Subcutaneous abdominal adipose tissue (tissue), 5 donors: ENCODE results near the gene UBAP2L.
"Not testable (repeated sequence)": the region's sequence is repeated elsewhere in the genome, so short reads cannot be mapped to it uniquely, and the experiment has no call there.

Source experiments
- H3K27ac ChIP-seq: one replicate; pipeline ENCODE4 v1.7.0; 2013; ENCODE audit warnings: low read depth, mild to moderate bottlenecking, inconsistent platforms, low read length, moderate library complexity
- H3K27me3 ChIP-seq, 5 donors: one replicate each; pipeline ENCODE4 v1.7.0; 2013; ENCODE audit warnings: low read length in 5 of 5, inconsistent platforms in 1 of 5; ENCODE audit not compliant: control insufficient read depth in 5 of 5, insufficient read depth in 4 of 5
- H3K36me3 ChIP-seq, 5 donors: one replicate each; pipeline ENCODE4 v1.7.0; 2013; ENCODE audit warnings: low read length in 5 of 5; ENCODE audit not compliant: control insufficient read depth in 5 of 5, insufficient read depth in 5 of 5
- H3K4me1 ChIP-seq, 5 donors: one replicate each; pipeline ENCODE4 v1.7.0; 2013; ENCODE audit warnings: low read length in 5 of 5, mild to moderate bottlenecking in 3 of 5, moderate library complexity in 1 of 5; ENCODE audit not compliant: control insufficient read depth in 5 of 5, insufficient read depth in 5 of 5
- H3K4me3 ChIP-seq, 5 donors: one replicate each; pipeline ENCODE4 v1.7.0; 2013; ENCODE audit warnings: low read length in 5 of 5, low read depth in 1 of 5
- H3K9ac ChIP-seq, 5 donors: one replicate each; pipeline ENCODE4 v1.7.0; 2013; ENCODE audit warnings: low read length in 5 of 5, mild to moderate bottlenecking in 4 of 5, moderate library complexity in 3 of 5
- H3K9me3 ChIP-seq, 5 donors: one replicate each; pipeline ENCODE4 v1.7.0; 2013; ENCODE audit warnings: low read length in 5 of 5; ENCODE audit not compliant: control insufficient read depth in 5 of 5
- donor health status: healthy.
- donor health status: healthy.
- donor health status: healthy.
- donor health status: healthy.
- donor health status: healthy.

The UBAP2L gene

DNA sequence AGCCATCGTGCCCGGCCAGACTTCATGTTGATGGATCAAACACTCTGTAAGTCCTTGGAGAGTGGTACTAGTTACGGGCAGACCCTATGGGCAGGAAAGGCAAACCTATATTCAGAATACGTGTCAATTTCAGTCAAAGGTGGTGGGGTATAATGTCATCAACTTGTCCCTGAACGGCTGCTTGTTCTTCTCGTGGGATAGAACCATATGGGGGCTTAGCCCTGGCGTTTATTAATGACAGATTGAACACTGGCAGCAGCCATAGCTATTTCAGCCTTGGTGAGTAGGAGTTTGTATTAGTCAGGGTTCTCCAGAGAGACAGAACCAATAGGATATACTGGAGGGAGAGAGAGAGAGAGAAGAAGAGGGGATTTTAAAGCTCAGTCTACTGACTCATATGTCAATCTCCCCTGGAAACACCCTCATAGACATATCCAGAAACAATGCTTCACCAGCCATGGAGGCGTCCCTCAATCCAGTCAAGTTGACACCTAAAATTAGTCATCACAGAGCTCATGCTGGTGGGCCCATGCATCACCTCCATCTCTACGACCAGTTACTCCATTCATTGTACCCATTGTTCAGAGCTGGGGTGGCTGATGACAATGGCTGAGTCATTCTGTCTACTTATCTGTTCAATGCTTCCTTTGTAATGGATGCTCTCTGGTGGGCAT lies 84.0 kb downstream of the UBAP2L start:
- Histone ChIP-seq H3K27ac (no peak overlapping the region), H3K27me3 (no peaks in the 10 kb centered on the region), H3K36me3 (no peaks in the 10 kb centered on the region), H3K4me3 (no peak overlapping the region), H3K4me1 (no peaks in the 10 kb centered on the region), H3K9ac (no peak overlapping the region), H3K9me3 (no peaks in the 10 kb centered on the region)

DNA sequence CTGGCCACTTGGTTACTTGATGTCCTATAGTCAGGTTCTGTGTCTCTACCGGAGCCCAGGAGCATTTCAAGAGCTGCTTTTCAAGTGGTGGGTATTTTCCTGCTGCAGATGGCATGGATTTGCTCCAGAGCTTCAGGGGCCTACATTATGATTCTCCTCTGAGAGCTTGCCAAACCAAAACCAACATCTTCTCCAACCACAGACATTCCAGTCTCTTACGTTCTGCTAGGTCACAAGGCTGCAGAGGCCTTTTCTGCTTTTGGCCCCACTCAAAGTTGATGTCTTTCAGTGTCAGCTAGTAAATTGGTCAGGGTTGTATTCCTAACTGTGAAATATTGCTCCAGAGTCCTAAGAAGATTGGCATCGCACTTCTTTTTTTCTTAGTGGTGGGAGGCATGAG lies 85.4 kb downstream of the UBAP2L start:
- H3K4me3 ChIP-seq, result no peak overlapping the region
- no peak overlapping the region for H3K27ac ChIP-seq
- H3K9me3 ChIP-seq, result no peaks in the 10 kb centered on the region
- H3K36me3 ChIP-seq, result no peaks in the 10 kb centered on the region
- no peaks in the 10 kb centered on the region for H3K4me1 ChIP-seq
- H3K27me3 ChIP-seq, result no peaks in the 10 kb centered on the region
- H3K9ac ChIP-seq, result no peak overlapping the region

DNA sequence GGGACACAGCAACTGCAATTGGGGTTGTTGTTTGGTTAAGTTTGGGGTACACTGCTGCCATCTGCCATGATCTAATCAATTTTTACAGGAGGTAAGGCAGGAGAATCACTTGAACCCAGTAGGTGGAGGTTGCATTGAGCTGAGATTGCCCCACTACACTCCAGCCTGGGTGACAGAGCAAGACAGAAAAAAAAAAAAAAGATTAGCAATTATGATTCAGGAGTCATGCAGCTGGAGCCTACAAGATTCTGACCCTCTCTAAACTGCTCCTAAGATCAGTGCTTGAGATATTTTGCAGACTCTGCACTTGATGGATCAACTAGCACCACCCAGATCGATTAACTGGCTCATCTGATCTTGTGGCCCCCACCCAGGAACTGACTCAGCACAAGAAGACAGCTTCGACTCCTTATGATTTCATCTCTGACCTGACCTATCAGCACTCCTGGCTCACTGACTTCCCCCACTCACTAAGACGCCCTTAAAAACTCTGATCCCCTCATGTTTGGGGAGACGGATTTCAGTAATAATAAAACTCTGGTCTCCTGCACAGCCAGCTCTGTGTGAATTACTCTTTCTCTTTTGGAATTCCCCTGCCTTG lies 87.0 kb downstream of the UBAP2L start:
- not testable (repeated sequence) for H3K27ac ChIP-seq, H3K4me1 ChIP-seq, H3K27me3 ChIP-seq, H3K4me3 ChIP-seq, H3K9me3 ChIP-seq, H3K9ac ChIP-seq, H3K36me3 ChIP-seq

DNA sequence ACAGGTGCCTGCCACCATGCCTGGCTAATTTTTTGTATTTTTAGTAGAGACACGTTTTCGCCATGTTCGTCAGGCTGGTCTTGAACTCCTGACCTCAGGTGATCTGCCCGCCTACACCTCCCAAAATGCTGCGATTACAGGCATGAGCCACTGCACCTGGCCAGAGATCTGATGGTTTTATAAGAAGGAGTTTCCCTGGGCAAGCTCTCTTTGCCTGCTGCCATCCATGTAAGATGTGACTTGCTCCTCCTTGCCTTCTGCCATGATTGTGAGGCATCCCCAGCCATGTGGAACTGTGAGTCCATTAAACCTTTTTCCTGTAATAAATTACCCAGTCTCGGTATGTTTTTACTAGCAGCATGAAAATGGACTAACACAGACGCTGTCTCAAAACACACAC lies 88.4 kb downstream of the UBAP2L start:
- not testable (repeated sequence) for H3K9ac ChIP-seq, H3K36me3 ChIP-seq, H3K27ac ChIP-seq, H3K4me1 ChIP-seq, H3K27me3 ChIP-seq, H3K4me3 ChIP-seq, H3K9me3 ChIP-seq

- not testable (repeated sequence) for H3K36me3 ChIP-seq, H3K4me3 ChIP-seq, H3K4me1 ChIP-seq, H3K9me3 ChIP-seq, H3K9ac ChIP-seq, H3K27ac ChIP-seq, H3K27me3 ChIP-seq
Measured at GRCh38 chr1:154312229-154313065, 91.7 kb downstream of the UBAP2L start.

DNA sequence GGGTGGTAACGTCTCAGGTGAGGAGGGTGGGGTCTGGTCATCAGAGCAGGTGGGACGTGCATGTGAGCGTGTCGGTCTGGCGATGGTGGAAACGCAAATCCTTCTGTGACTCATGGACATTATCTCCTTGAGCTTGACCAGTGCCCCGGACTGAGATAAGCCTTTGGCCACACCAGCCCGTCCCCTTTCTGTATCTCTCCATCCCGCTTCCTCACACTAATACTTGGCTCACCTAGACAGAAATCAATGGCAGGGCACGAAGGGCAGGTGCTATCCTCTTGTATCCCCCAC lies 92.3 kb downstream of the UBAP2L start:
- Histone ChIP-seq H3K9ac (no peak overlapping the region), H3K9me3 (peaks cover 0 to 9% (median 2%) of the 10 kb centered on the region in 5 donors), H3K27me3 (no peaks in the 10 kb centered on the region), H3K36me3 (no peaks in the 10 kb centered on the region), H3K27ac (no peak overlapping the region), H3K4me3 (no peak overlapping the region), H3K4me1 (no peaks in the 10 kb centered on the region)

DNA sequence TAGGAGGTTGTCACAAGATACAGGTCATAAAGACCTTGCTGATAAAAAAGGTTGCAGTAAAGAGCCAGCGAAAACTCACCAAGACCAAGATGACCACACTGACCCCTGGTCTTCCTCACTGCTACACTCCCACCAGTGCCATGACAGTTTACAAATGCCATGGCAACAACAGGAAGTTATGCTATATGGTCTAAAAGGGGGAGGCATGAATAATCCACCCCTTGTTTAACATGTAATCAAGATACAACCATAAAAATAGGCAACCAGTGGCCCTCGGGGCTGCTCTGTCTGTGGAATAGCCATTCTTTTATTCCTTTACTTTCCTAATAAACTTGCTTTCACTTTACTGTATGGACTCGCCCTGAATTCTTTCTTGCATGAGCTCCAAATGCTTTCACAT lies 93.5 kb downstream of the UBAP2L start:
- not testable (repeated sequence) for H3K36me3 ChIP-seq, H3K9me3 ChIP-seq, H3K27ac ChIP-seq, H3K27me3 ChIP-seq, H3K9ac ChIP-seq, H3K4me3 ChIP-seq, H3K4me1 ChIP-seq

DNA sequence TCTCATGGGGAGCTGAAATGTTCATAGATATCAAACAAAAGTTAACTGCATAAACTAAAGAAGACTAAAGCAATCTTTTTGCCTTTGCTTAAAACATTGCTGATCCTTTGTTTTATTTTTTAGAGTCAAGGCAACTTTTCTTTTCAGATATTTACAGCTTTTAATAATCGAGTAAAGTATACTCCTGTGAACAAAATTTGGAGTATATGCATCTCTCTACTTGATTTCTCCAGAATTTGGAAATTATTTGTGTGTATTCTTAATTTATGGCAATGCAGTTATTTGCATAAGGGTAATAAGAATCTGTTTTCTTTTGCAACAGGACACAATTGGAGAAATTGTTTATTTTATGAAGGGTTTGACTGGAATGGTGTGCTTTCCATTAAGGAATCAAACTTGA lies 95.9 kb downstream of the UBAP2L start:
- peaks cover 0 to 9% (median 2%) of the 10 kb centered on the region in 5 donors for H3K9me3 ChIP-seq
- no peaks in the 10 kb centered on the region for H3K4me1 ChIP-seq
- H3K4me3 ChIP-seq, result no peak overlapping the region
- no peaks in the 10 kb centered on the region for H3K27me3 ChIP-seq
- no peak overlapping the region for H3K27ac ChIP-seq
- no peak overlapping the region for H3K9ac ChIP-seq
- no peaks in the 10 kb centered on the region for H3K36me3 ChIP-seq

- Histone ChIP-seq H3K27ac (no peak overlapping the region), H3K27me3 (peaks cover 0 to 6% (median 0%) of the 10 kb centered on the region in 5 donors), H3K9me3 (peaks cover 0 to 9% (median 2%) of the 10 kb centered on the region in 5 donors), H3K4me1 (no peaks in the 10 kb centered on the region), H3K4me3 (no peak overlapping the region), H3K9ac (no peak overlapping the region), H3K36me3 (no peaks in the 10 kb centered on the region)
Measured at GRCh38 chr1:154318386-154318785, 97.6 kb downstream of the UBAP2L start.
